Neuronal stem cell (in vitro differentiated cells): Measurements from ENCODE around the gene ROCK2.
"Not testable (repeated sequence)": the region's sequence is repeated elsewhere in the genome, so short reads cannot be mapped to it uniquely, and the experiment has no call there.

Experiments
- DNase-seq: peaks from one replicate; pipeline ENCODE4 v3.0.0-alpha.2; 2013; ENCODE audit warnings: low spot score
- H2AFZ ChIP-seq: one replicate; pipeline ENCODE4 v1.6.1; 2013; ENCODE audit warnings: mild to moderate bottlenecking, low read length, inconsistent platforms
- H2AK5ac ChIP-seq: 2 replicates; pipeline ENCODE4 v1.6.1; 2013; ENCODE audit warnings: low read depth, mild to moderate bottlenecking, inconsistent platforms, low read length, moderate library complexity, mixed read lengths
- H2BK120ac ChIP-seq: 2 replicates; pipeline ENCODE4 v1.6.1; 2013; ENCODE audit warnings: low read depth, mild to moderate bottlenecking, inconsistent platforms, low read length, moderate library complexity, mixed read lengths
- H2BK12ac ChIP-seq: one replicate; pipeline ENCODE4 v1.6.1; 2013; ENCODE audit warnings: low read length, inconsistent platforms
- H2BK15ac ChIP-seq: 2 replicates; pipeline ENCODE4 v1.6.1; 2013; ENCODE audit warnings: mild to moderate bottlenecking, low read length, inconsistent platforms, mixed read lengths
- H2BK5ac ChIP-seq: one replicate; pipeline ENCODE4 v1.6.1; 2013; ENCODE audit warnings: inconsistent platforms, mild to moderate bottlenecking, low read length, moderate library complexity
- H3K14ac ChIP-seq: one replicate; pipeline ENCODE4 v1.6.1; 2013; ENCODE audit warnings: low read length, inconsistent platforms
- H3K18ac ChIP-seq: 2 replicates; pipeline ENCODE4 v1.6.1; 2013; ENCODE audit warnings: low read length, inconsistent platforms
- H3K23ac ChIP-seq: 2 replicates; pipeline ENCODE4 v1.6.1; 2013; ENCODE audit warnings: low read depth, mild to moderate bottlenecking, mixed read lengths, low read length, inconsistent platforms; ENCODE audit not compliant: poor library complexity
- H3K27ac ChIP-seq: replicated peaks from 3 replicates; pipeline ENCODE4 v1.5.1; 2013; ENCODE audit warnings: low read length, inconsistent platforms
- H3K27me3 ChIP-seq, 3 experiments: 2 replicates each; pipeline ENCODE4 v1.6.1; 2013; ENCODE audit warnings: low read length in 3 of 3, mild to moderate bottlenecking in 2 of 3, inconsistent platforms in 1 of 3, low read depth in 1 of 3, mixed read lengths in 1 of 3, moderate library complexity in 1 of 3; ENCODE audit not compliant: control insufficient read depth in 3 of 3, insufficient read depth in 3 of 3
- H3K36me3 ChIP-seq, 2 donors: replicated peaks in 1 of 2; 2 replicates each; pipeline ENCODE4 v1.6.1; 2013; ENCODE audit warnings: low read length in 2 of 2; ENCODE audit not compliant: control insufficient read depth in 2 of 2, insufficient read depth in 2 of 2
- H3K4ac ChIP-seq: 2 replicates; pipeline ENCODE4 v1.6.1; 2013; ENCODE audit warnings: inconsistent platforms, mild to moderate bottlenecking, low read length, moderate library complexity
- H3K4me1 ChIP-seq, 2 donors: 1 replicate in 1 of 2; 2 replicates in 1 of 2; pipeline ENCODE4 v1.6.1; 2013; ENCODE audit warnings: low read length in 2 of 2, low read depth in 1 of 2; ENCODE audit not compliant: control insufficient read depth in 2 of 2, insufficient read depth in 1 of 2
- H3K4me2 ChIP-seq: one replicate; pipeline ENCODE4 v1.6.1; 2013; ENCODE audit warnings: mild to moderate bottlenecking, low read length, inconsistent platforms; ENCODE audit not compliant: insufficient read depth, poor library complexity, severe bottlenecking
- H3K4me3 ChIP-seq, 2 donors: 2 replicates each; pipeline ENCODE4 v1.5.1; 2013; ENCODE audit warnings: low read length in 2 of 2, mild to moderate bottlenecking in 2 of 2, inconsistent platforms in 1 of 2, moderate library complexity in 1 of 2
- H3K79me1 ChIP-seq: one replicate; pipeline ENCODE4 v1.6.1; 2013; ENCODE audit warnings: low read depth, mild to moderate bottlenecking, inconsistent platforms, low read length, moderate library complexity
- H3K9ac ChIP-seq: one replicate; pipeline ENCODE4 v1.6.1; 2013; ENCODE audit warnings: mild to moderate bottlenecking, low read depth, low read length, inconsistent platforms; ENCODE audit not compliant: poor library complexity
- H3K9me3 ChIP-seq, 2 donors: replicated peaks in 1 of 2; 2 replicates each; pipeline versions ENCODE3 to v1.6.1; 2013; ENCODE audit warnings: low read length in 2 of 2, mild to moderate bottlenecking in 2 of 2, inconsistent platforms in 1 of 2, low read depth in 1 of 2, mixed read lengths in 1 of 2, moderate library complexity in 1 of 2; ENCODE audit not compliant: control insufficient read depth in 2 of 2, insufficient read depth in 1 of 2
- H4K8ac ChIP-seq: one replicate; pipeline ENCODE4 v1.6.1; 2013; ENCODE audit warnings: low read depth, mild to moderate bottlenecking, inconsistent platforms, low read length, moderate library complexity
- H4K91ac ChIP-seq: one replicate; pipeline ENCODE4 v1.6.1; 2013; ENCODE audit warnings: low read length, low read depth, mild to moderate bottlenecking, inconsistent platforms; ENCODE audit not compliant: poor library complexity
- WGBS, 2 donors: extraction: QIAGEN DNeasy Blood & Tissue Kit; methylation state at CpG; one replicate each; pipeline ENCODE4 v1.1.7; 2013; ENCODE audit warnings: missing lambda C conversion rate in 2 of 2, mixed read lengths in 1 of 2; ENCODE audit not compliant: insufficient read length in 2 of 2, insufficient replicate concordance in 1 of 2; ENCODE audit errors: extremely low coverage in 2 of 2; 5-methylcytosine and 5-hydroxymethylcytosine counted together

The ROCK2 gene

GRCh38 chr2:11264007-11264406, 80.4 kb downstream of the ROCK2 start:
- no peak overlapping the region for H3K18ac ChIP-seq
- H3K4me2 ChIP-seq, result no peak overlapping the region
- no peak for DNase-seq
- no peak overlapping the region for H3K4ac ChIP-seq
- H2AFZ ChIP-seq, result no peak overlapping the region
- no peaks in the 10 kb centered on the region for H3K79me1 ChIP-seq
- no peak overlapping the region for H3K27ac ChIP-seq
- H2BK12ac ChIP-seq, result no peak overlapping the region
- WGBS, 2 donors, result no CpG with 5 or more reads among the region's 2 CpGs
- H3K27me3 ChIP-seq, result no peaks in the 10 kb centered on the region
- no peak overlapping the region for H4K8ac ChIP-seq
- H2AK5ac ChIP-seq, result no peak overlapping the region
- no peak overlapping the region for H2BK5ac ChIP-seq
- no peak overlapping the region for H3K14ac ChIP-seq
- H3K9ac ChIP-seq, result no peak overlapping the region
- H3K4me3 ChIP-seq, result no peak overlapping the region
- no peaks in the 10 kb centered on the region for H3K4me1 ChIP-seq
- H4K91ac ChIP-seq, result no peak overlapping the region
- no peak overlapping the region for H2BK120ac ChIP-seq
- no peak overlapping the region for H3K23ac ChIP-seq
- H3K9me3 ChIP-seq, result peaks cover 0 to 8% of the 10 kb centered on the region in 2 donors
- no peak overlapping the region for H2BK15ac ChIP-seq
- H3K36me3 ChIP-seq, result peaks cover 0 to 29% of the 10 kb centered on the region in 2 donors

- peaks cover 0 to 24% of the 10 kb centered on the region in 2 donors for H3K36me3 ChIP-seq
- H4K91ac ChIP-seq, result no peak overlapping the region
- no peak overlapping the region for H3K18ac ChIP-seq
- H3K27me3 ChIP-seq, result no peaks in the 10 kb centered on the region
- WGBS, 2 donors, result no CpG with 5 or more reads among the region's 1 CpG
- H3K9me3 ChIP-seq, result peaks cover 0 to 3% of the 10 kb centered on the region in 2 donors
- no peak overlapping the region for H2AFZ ChIP-seq
- H2BK5ac ChIP-seq, result no peak overlapping the region
- no peak overlapping the region for H2AK5ac ChIP-seq
- no peak overlapping the region for H4K8ac ChIP-seq
- H2BK120ac ChIP-seq, result no peak overlapping the region
- no peaks in the 10 kb centered on the region for H3K4me1 ChIP-seq
- DNase-seq, result no peak
- no peak overlapping the region for H2BK15ac ChIP-seq
- H3K79me1 ChIP-seq, result no peaks in the 10 kb centered on the region
- no peak overlapping the region for H2BK12ac ChIP-seq
- H3K27ac ChIP-seq, result no peak overlapping the region
- no peak overlapping the region for H3K4ac ChIP-seq
- H3K14ac ChIP-seq, result no peak overlapping the region
- no peak overlapping the region for H3K4me3 ChIP-seq
- H3K9ac ChIP-seq, result no peak overlapping the region
- H3K4me2 ChIP-seq, result no peak overlapping the region
- H3K23ac ChIP-seq, result no peak overlapping the region
Measured at GRCh38 chr2:11263177-11263576, 81.3 kb downstream of the ROCK2 start.

- not testable (repeated sequence) for H2AFZ ChIP-seq, H3K23ac ChIP-seq, H3K14ac ChIP-seq, H2BK15ac ChIP-seq, H3K9me3 ChIP-seq, H2BK120ac ChIP-seq, H2AK5ac ChIP-seq, H3K4me1 ChIP-seq, H3K4me3 ChIP-seq, H4K8ac ChIP-seq, H2BK5ac ChIP-seq, H3K18ac ChIP-seq, H2BK12ac ChIP-seq, H3K27ac ChIP-seq, H3K79me1 ChIP-seq, H3K4ac ChIP-seq, H3K27me3 ChIP-seq, H4K91ac ChIP-seq, H3K4me2 ChIP-seq, H3K9ac ChIP-seq, DNase-seq
- peaks cover 0 to 28% of the 10 kb centered on the region in 2 donors for H3K36me3 ChIP-seq
- WGBS, 2 donors, result no CpG with 5 or more reads among the region's 2 CpGs
Measured at GRCh38 chr2:11262438-11262837, 82.0 kb downstream of the ROCK2 start.

GRCh38 chr2:11261564-11261963, 82.9 kb downstream of the ROCK2 start:
- not testable (repeated sequence) for H2BK12ac ChIP-seq, H3K4ac ChIP-seq, H4K8ac ChIP-seq, H2BK5ac ChIP-seq, H3K4me3 ChIP-seq, H2BK120ac ChIP-seq, DNase-seq, H3K23ac ChIP-seq, H3K9me3 ChIP-seq, H3K9ac ChIP-seq, H2AK5ac ChIP-seq, H3K79me1 ChIP-seq, H4K91ac ChIP-seq, H3K4me2 ChIP-seq, H2AFZ ChIP-seq, H3K18ac ChIP-seq, H3K4me1 ChIP-seq, H3K14ac ChIP-seq, H2BK15ac ChIP-seq, H3K27ac ChIP-seq, H3K27me3 ChIP-seq
- H3K36me3 ChIP-seq, result peaks cover 3 to 37% of the 10 kb centered on the region in 2 donors
- WGBS, 2 donors, result no CpG with 5 or more reads among the region's 9 CpGs
